GM12878 (cell line): ENCODE results near the gene AFF2. TPM values are rescaled to one million over a fixed set of nuclear protein-coding genes. Genes with fewer than 3 reads are reported as not detected.

Source experiments
- ATAC-seq: fragments of 200-7000 bp; cut with Tn5 transposase; 3 replicates; pipeline ENCODE4 v1.9.1; 2020; ENCODE audit warnings: mild to moderate bottlenecking, moderate library complexity
- BruUV-seq: library from RNA; stranded (reverse); fragments of 400-500 nt; replicated peaks from 2 replicates; lab custom pipeline; 2021; lab: Mats Ljungman, UMichigan
- CTCF ChIA-PET: fragments of 300-600 bp; sonication (Branson Sonifier 250); formaldehyde crosslinking; extraction: SDS; loops from one replicate; lab custom pipeline; 2021; ENCODE audit warnings: inconsistent platforms; lab: Yijun Ruan, JAX
- POLR2A ChIA-PET: fragments of 350-600 bp; formaldehyde crosslinking; extraction: SDS; loops from one replicate; lab custom pipeline; 2021; ENCODE audit warnings: inconsistent platforms; lab: Charles Lee
- RAD21 ChIA-PET: fragments of 300-600 bp; sonication (Branson Sonifier 250); formaldehyde crosslinking; loops from one replicate; lab custom pipeline; 2023; ENCODE audit warnings: antibody characterized with exemption; ENCODE audit not compliant: unreplicated experiment; lab: Charles Lee
- SMC1A ChIA-PET: fragments of 300-600 bp; sonication (Branson Sonifier 250); formaldehyde crosslinking; loops from one replicate; lab custom pipeline; 2023; ENCODE audit not compliant: unreplicated experiment, uncharacterized antibody; lab: Charles Lee
- DNase-seq: peaks from one replicate; pipeline ENCODE4 v3.0.0-alpha.2; 2011; ENCODE audit warnings: low read depth, low spot score
- FAIRE-seq: peaks from 3 replicates; lab custom pipeline; 2011; peaks lifted over from hg19 to GRCh38; lab: Jason Lieb, UNC
- H2AFZ ChIP-seq: 2 replicates; pipeline ENCODE4 v1.6.0; 2011; ENCODE audit warnings: low read depth, low read length, control low read depth; ENCODE audit not compliant: control insufficient read depth
- H3K27ac ChIP-seq: 2 replicates; pipeline ENCODE4 v1.5.1; 2011; ENCODE audit warnings: control low read depth; ENCODE audit not compliant: control insufficient read depth, insufficient read depth
- H3K27me3 ChIP-seq, 2 experiments: replicated peaks in 1 of 2; 2 replicates each; pipeline versions ENCODE4 v1.6.0 to v1.6.1; 2011; ENCODE audit warnings: low read length in 1 of 2; ENCODE audit not compliant: control insufficient read depth in 2 of 2, insufficient read depth in 2 of 2
- H3K36me3 ChIP-seq, 2 experiments: 2 replicates each; pipeline ENCODE4 v1.5.1; 2011; ENCODE audit warnings: low read length in 1 of 2; ENCODE audit not compliant: control insufficient read depth in 2 of 2, insufficient read depth in 2 of 2
- H3K4me1 ChIP-seq: 2 replicates; pipeline ENCODE4 v1.6.1; 2011; ENCODE audit warnings: mild to moderate bottlenecking, low read length, moderate library complexity, mixed read lengths; ENCODE audit not compliant: control insufficient read depth, insufficient read depth
- H3K4me2 ChIP-seq: 2 replicates; pipeline ENCODE4 v1.6.0; 2011; ENCODE audit warnings: control low read depth; ENCODE audit not compliant: control insufficient read depth, insufficient read depth
- H3K4me3 ChIP-seq: fragments of 200-600 bp; sonication (generic); 2 replicates; pipeline ENCODE4 v1.5.1; 2016
- H3K79me2 ChIP-seq: 2 replicates; pipeline ENCODE4 v1.6.0; 2011; ENCODE audit warnings: low read length; ENCODE audit not compliant: control insufficient read depth, insufficient read depth
- H3K9ac ChIP-seq: 2 replicates; pipeline ENCODE4 v1.8.0; 2011; ENCODE audit warnings: low read length, control low read depth, mixed read lengths; ENCODE audit not compliant: control insufficient read depth, insufficient read depth
- H3K9me3 ChIP-seq: replicated peaks from 3 replicates; pipeline ENCODE4 v1.5.1; 2011; ENCODE audit warnings: mild to moderate bottlenecking, low read length; ENCODE audit not compliant: control insufficient read depth, insufficient read depth
- H4K20me1 ChIP-seq: 2 replicates; pipeline ENCODE4 v1.6.0; 2011; ENCODE audit not compliant: control insufficient read depth, insufficient read depth
- BHLHE40 ChIP-seq, 2 experiments: fragments of 450-650 bp in 1 of 2; IDR thresholded peaks; 2 replicates each; pipeline ENCODE4 v1.6.1; 2011 to 2017; ENCODE audit warnings: low read depth in 2 of 2, borderline replicate concordance in 1 of 2, improper control_type of control experiment in 1 of 2, low read length in 1 of 2, mild to moderate bottlenecking in 1 of 2
- IRF4 ChIP-seq: IDR thresholded peaks from 2 replicates; pipeline ENCODE4 v1.6.1; 2011; ENCODE audit warnings: low read depth, low read length
- NR2F1 ChIP-seq: fragments of 450-650 bp; conservative IDR thresholded peaks from 2 replicates; pipeline ENCODE4 v1.6.1; 2017; ENCODE audit warnings: mild to moderate bottlenecking
- WGBS: methylation state at CpG from one replicate; pipeline ENCODE4 v1.1.6; 2016; ENCODE audit warnings: low lambda C conversion rate; ENCODE audit not compliant: insufficient replicate concordance, insufficient coverage; ENCODE audit errors: missing lambda C conversion rate; 5-methylcytosine and 5-hydroxymethylcytosine counted together
- in situ Hi-C: fragments of 300-500 bp; cut with MboI; formaldehyde crosslinking; loops from 9 replicates; pipeline ENCODE4 v1.14.3; 2018; ENCODE audit warnings: mixed read lengths
- intact Hi-C: fragments of 100-400 bp; cut with micrococcal nuclease; formaldehyde crosslinking; loops from one replicate; pipeline ENCODE4 v1.14.2; 2022; ENCODE audit not compliant: unreplicated experiment
- polyA plus RNA-seq, 11 experiments: library from polyadenylated mRNA; depleted of rRNA in 4 of 11; unstranded in 6 of 11; stranded (reverse) in 5 of 11; fragments of >200 nt; fragmentation: Nextera tagmentation in 4 of 11; fragmentation: Illumina TruSeq in 1 of 11; extraction: Ambion mirVana in 4 of 11; extraction: Trizol in 1 of 11; gene quantifications; 1 replicate in 1 of 11; 2 replicates in 10 of 11; pipeline versions ENCODE4 v1.2.1 to v1.2.3, GENCODE V29; 2011 to 2016; ENCODE audit warnings: inconsistent platforms in 2 of 11, missing spikeins in 2 of 11, low read depth in 1 of 11
- total RNA-seq, 4 experiments: library from RNA; depleted of rRNA in 3 of 4; stranded (reverse); fragments of >200 nt in 3 of 4; fragmentation: Illumina TruSeq in 1 of 4; extraction: Trizol in 1 of 4; gene quantifications; 2 replicates each; pipeline versions ENCODE4 v1.2.1 to v1.2.3, GENCODE V29; 2013 to 2021
- TF ChIP-seq, protein P1 (sequence below): IDR thresholded peaks from 2 replicates; pipeline ENCODE4 v1.6.1; 2012; ENCODE audit warnings: improper control_type of control experiment, low read depth, low read length; ENCODE audit not compliant: insufficient replicate concordance

AFF2 gene
- total and polyA plus RNA-seq, 10 of the 15 experiments (the other 5 are each of a cell fraction or from before 2014, with no cell fraction given): under 0.01 to 0.03 TPM; not detected in 8

DNA sequence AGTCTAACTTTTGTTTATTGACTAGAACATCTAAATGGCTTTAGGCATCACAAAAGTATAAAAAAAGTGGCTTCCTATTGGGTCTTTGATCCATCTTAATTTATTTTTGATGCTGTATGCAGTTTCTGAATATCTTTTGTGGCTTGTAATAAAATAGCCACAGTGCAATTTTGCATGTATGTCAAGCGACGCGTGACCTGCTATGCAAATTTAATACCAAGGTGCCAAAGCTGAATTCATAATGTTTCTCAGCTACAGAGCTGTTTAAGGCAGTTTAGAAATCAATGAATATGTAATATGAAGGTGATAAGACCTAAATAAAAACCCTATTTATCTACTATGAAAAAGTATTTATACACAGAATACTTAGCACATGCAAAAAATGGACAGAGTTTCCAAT lies 197.8 kb downstream of the AFF2 start:
- Histone ChIP-seq H3K4me1 (no peaks in the 10 kb centered on the region), H3K9ac (no peak overlapping the region), H3K27me3 (no peaks in the 10 kb centered on the region), H3K36me3 (no peaks in the 10 kb centered on the region), H3K79me2 (no peaks in the 10 kb centered on the region), H4K20me1 (no peaks in the 10 kb centered on the region)
- ATAC-seq: no peak
- ChIA-PET SMC1A (interaction anchor here (0.7 kb wide), 1 partner anchor 230 kb away, joined by 3 read pairs; no protein-coding TSS in a partner anchor), POLR2A (interaction anchor here (0.6 kb wide), 1 partner anchor 802 kb away, joined by 4 read pairs; no protein-coding TSS in a partner anchor), CTCF (no interaction called here), RAD21 (no interaction called here)
- in situ Hi-C loops: no loop called here
- BruUV-seq: no TSS peak
- TF ChIP-seq, protein P1, sequence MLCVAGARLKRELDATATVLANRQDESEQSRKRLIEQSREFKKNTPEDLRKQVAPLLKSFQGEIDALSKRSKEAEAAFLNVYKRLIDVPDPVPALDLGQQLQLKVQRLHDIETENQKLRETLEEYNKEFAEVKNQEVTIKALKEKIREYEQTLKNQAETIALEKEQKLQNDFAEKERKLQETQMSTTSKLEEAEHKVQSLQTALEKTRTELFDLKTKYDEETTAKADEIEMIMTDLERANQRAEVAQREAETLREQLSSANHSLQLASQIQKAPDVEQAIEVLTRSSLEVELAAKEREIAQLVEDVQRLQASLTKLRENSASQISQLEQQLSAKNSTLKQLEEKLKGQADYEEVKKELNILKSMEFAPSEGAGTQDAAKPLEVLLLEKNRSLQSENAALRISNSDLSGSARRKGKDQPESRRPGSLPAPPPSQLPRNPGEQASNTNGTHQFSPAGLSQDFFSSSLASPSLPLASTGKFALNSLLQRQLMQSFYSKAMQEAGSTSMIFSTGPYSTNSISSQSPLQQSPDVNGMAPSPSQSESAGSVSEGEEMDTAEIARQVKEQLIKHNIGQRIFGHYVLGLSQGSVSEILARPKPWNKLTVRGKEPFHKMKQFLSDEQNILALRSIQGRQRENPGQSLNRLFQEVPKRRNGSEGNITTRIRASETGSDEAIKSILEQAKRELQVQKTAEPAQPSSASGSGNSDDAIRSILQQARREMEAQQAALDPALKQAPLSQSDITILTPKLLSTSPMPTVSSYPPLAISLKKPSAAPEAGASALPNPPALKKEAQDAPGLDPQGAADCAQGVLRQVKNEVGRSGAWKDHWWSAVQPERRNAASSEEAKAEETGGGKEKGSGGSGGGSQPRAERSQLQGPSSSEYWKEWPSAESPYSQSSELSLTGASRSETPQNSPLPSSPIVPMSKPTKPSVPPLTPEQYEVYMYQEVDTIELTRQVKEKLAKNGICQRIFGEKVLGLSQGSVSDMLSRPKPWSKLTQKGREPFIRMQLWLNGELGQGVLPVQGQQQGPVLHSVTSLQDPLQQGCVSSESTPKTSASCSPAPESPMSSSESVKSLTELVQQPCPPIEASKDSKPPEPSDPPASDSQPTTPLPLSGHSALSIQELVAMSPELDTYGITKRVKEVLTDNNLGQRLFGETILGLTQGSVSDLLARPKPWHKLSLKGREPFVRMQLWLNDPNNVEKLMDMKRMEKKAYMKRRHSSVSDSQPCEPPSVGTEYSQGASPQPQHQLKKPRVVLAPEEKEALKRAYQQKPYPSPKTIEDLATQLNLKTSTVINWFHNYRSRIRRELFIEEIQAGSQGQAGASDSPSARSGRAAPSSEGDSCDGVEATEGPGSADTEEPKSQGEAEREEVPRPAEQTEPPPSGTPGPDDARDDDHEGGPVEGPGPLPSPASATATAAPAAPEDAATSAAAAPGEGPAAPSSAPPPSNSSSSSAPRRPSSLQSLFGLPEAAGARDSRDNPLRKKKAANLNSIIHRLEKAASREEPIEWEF: no peak
- TF ChIP-seq IRF4: no peak
- TF ChIP-seq BHLHE40 (IDR thresholded peaks at IDR 0.05; ENCODE audit: borderline replicate concordance in 1 of 2, low read depth in 2 of 2, low read length in 1 of 2): peak; percentile 38 to 41; a peak in 2 of 4 replicates
- TF ChIP-seq NR2F1: 0 out of 2 replicates have a peak, but pooled peaks have one; percentile 30
- TF ChIP-seq, all 136 proteins: peak for 2
- Histone ChIP-seq H2AFZ (no peak overlapping the region), H3K9me3 (no peaks in the 10 kb centered on the region), H3K4me2 (no peak overlapping the region), H3K4me3 (no peak overlapping the region), H3K27ac (no peak overlapping the region)
- no peak for FAIRE-seq
- intact Hi-C loops: no loop called here
- DNase-seq: no peak
- 40% methylated on average over 3 of the region's 3 CpGs for WGBS
